Inflammatory macrophage treated with lipopolysaccharide for 4 hours (primary cell): ENCODE measurements around the gene CDX2.

ENCODE experiments used
- DNase-seq: peaks from one replicate; pipeline ENCODE4 v3.0.0-alpha.2; 2020

CDX2 gene

GRCh38 chr13:27915301-27916207 lies 53.6 kb downstream of the CDX2 start:
- DNase-seq, result no peak

- no peak for DNase-seq
Measured at GRCh38 chr13:27913160-27913559, 56.0 kb downstream of the CDX2 start.

GRCh38 chr13:27911521-27911920 lies 57.6 kb downstream of the CDX2 start:
- no peak for DNase-seq
